Inferior parietal cortex (tissue), 1 donor: Measurements from ENCODE around the gene TBX4.
"Not testable (repeated sequence)": the region's sequence is repeated elsewhere in the genome, so short reads cannot be mapped to it uniquely, and the experiment has no call there.

ENCODE experiments used
- DNase-seq: peaks from one replicate; pipeline ENCODE4 v3.0.0-alpha.2; 2016; ENCODE audit errors: extremely low spot score

Gene TBX4

DNA sequence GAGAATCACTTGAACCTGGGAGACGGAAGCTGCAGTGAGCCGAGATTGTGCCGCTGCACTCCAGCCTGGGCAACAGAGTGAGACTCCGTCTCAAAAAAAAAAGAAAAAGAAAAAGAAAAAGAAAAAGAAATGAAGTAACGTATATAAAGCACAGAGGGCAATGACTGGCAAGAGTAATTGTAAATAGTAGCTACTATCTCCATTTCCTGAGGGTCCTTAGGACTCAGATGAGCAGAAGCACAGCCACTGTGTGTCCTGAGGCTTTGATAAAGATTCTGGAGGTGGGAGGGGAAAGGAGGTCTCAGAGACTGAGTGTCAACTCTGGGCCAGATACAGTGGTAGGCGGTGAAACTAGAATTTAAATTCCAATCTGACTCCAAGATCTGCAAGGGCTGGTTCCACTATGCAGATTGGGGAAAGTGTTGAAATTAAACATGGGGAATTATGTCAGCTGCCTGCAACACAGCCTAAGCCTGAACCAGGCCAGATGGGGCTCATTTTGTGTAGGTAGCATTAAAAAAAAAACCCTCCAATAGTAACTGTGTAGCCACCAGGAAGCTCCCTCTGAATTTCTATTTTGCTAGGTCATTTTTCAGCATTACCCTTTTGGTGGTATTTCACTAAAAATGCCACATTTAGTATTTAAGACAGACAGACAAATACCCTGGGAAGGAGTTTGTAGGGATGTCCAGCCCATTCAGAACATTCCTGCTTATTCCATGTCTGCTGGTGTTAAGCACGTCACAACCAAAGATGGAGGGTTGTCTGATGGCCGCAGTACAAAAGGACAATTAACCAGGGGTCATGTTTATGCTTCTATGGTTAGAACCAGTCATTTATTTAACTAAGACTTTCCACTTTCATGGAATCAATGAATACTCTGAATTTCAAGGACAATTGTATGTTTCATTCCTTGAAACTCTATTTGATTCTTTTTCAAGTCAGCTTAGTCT lies 46.1 kb downstream of the TBX4 start:
- no peak for DNase-seq

DNA sequence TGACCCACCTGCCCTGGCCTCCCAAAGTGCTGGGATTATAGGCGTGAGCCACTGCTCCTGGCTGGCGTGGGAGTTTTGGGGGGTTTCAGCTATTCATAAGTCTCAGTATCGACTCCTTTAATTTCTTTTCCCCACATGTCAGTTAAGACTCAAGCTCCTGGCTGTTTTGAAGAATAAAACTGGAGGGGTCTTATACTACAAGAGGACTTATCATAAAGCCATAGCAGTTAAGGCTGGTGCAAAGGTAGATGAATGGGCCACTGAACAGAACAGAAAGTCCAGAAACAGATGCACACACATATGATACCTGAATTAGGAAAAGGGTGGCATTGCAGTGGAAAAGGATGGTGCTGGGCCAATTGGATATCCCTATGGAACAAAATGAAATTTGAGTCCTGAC lies 47.4 kb downstream of the TBX4 start:
- no peak for DNase-seq

DNA sequence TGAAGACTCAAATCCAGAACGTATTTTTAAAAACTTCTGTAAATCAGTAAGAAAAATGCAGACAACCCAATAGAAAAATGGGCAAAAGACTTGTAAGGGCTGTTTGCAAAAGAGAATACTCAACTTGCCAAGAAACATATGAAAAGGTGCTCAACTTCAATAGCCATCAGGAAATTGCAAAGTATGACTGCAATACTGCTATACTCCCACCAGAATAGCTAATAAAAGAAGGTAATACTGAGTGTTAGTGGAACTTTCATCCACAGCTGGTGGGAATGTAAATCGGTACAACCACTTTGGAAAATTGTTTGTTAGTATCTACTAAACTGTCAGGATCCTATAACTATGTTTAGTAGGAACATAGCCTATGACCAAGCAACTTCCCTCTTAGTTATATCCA lies 48.1 kb downstream of the TBX4 start:
- DNase-seq, result no peak

DNA sequence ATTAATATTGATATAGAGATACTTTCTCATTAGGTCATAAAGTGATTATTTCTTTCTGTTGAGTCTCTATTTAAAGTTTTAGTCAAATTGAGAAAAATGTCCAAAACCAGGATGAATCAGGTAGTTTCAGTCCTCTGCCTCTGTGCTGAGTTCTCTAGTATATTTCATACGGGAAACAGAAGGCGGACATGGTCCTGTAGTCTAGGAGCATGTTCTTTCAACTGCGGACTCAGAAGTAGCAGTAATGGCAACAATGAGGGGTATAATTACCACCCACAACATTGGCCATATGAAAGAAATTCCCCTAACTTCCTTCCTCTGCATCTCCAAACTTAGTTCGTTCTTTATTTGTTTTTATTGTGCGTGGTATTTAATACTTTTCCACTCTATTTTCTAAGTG lies 50.1 kb downstream of the TBX4 start:
- no peak for DNase-seq

DNA sequence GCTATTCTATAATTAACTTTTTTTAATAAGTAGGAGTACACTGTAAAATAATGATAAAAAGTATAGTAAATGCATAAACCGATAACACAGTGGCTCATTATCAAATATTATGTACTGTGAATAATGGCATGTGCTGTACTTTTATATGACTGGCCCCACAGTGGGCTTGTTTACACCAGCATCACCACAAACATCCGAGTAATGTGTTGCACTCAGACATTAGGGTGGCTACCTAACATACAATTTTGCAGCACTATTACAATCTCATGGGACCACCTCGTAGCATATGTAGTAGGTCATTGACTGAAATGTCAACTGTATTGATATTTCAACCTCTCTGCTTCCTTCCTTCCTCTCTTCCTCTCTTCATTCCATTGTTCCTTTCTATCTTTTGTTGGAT lies 51.7 kb downstream of the TBX4 start:
- no peak for DNase-seq

DNA sequence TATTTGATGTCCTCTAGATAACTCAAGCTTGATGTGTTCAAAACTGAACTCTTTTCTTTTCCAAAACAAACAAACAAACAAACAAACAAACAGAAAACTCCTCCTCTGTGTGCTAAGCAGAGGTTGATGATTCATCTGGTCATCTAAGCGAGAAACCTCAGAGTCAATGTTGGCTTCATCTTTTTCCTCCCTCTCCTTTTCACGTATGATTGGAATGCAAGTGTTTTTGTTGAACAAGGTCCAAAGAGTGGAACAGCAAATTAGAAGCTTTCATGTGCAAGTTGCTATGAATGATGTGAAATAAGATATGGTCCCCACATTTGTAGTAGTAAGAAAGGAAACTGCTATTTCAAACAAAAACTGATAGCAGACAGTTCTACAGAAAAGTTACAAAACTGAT lies 52.5 kb downstream of the TBX4 start:
- no peak for DNase-seq

DNA sequence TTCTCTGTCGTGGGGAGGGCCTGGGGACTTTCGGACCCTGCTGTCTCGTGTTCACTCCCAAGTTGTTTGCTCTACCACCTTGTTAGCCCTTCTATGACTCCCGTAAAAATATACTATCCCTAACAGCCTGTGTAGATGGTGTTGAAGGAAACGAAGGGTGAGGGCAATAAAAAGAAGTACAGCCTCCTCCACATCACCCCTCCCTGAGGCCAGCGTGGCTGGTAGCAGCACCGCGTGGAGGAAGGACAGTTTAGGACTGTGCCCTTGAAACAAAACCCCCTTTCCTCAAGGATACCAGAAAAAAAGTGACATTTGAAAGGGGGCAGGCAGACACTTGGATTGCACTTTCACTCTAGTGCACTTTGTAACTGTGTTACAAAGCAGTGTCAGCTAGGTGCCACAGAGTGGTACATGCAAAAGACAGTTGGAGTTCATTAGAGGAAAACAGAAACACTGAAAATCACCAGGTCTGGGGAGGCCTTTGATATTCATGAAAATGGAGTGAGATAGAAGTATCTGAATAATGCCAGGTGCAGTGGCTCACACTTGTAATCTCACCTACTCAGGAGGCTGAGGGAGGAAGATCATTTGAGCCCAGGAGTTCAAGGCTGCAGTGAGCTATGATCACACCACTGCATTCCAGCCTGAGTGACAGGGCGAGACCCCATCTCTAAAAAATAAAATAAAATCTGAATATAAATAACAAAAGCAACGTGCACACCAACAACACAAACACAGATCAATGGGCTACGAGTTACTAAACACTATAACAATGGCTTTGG lies 53.8 kb downstream of the TBX4 start:
- DNase-seq, result no peak

DNA sequence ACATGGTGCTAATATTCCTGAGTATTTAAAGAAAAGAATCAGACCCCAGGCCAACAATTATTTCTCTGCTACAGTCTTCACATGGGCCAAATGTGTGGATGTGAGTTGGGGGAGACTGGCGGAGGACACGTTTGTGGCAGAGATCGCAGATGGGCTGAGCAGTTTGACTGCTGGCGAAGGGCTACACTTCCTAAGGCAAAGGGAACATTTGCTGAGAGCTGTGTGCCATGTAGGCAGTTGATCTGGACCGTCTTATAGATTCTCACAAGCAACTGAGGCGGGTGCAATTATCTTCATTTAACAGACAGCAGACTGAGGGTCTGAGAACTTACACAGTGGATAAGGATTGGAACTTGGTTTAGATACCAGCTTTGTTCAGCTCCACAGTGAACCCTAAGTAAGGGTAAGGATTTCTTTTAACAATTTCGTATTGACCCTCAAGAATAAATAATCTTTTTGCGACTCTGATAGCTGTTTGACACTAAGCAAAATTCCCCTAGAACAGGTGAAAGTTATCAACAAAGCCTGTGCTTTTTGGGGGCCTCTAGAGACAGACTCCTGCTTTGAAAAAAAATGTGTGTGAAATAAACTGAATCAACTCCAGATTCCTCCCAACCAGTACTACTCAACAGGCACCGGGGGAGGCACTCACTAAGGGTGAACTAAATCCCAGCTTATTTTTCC lies 55.3 kb downstream of the TBX4 start:
- DNase-seq, result no peak

DNA sequence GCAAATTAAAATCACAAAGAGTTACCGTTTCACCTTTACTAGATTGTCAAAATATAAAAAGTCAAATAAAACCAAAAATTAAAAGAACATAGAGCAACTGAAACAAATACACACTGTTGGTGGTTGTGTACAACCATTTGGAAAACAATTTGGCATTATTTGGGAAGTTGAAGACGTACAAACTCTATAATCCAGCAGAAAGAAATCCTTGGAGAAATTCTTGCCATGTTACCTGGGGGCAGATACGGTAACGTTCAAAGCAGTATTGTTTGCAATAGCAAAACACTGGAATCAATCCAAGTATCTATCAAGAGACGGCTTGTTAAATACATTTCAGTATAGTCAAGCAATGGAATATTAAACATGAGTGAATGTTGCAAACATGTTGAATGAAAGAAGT lies 56.7 kb downstream of the TBX4 start:
- no peak for DNase-seq

DNA sequence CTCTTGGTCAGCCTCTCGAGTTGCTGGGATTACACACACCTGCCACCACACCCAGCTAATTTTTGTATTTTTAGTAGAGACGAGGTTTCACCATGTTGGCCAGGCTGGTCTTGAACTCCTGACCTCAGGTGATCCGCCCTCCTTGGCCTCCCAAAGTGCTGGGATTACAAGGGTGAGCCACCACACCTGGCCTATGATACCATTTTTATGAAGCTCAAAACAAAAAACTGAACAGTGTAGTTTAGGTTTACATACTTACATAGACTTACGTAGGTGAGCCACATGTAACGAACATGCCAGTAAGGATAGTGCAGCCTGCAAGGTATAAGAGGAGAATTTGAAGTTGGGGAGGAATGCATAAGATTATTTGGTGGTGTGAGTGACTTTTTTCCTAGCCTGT lies 57.2 kb downstream of the TBX4 start:
- DNase-seq, result not testable (repeated sequence)

DNA sequence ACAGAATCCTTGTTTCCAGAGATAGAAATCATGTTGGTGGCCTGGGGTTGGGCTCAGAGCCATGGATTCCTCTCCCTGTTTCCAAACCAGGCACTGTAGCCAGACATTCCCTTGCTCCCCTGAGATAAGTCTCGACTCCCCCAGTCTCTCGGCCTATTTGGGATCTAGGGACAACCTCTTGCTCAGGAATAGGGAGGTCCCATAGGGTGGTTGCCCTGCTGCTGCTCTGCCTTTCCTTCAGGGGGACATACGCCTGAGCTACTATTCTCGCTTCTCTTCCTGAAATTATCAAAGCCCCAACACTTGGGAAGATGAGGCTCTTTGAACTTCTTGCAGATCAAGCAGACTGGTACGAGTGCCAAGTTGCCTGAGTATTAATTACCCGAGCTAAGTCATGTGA lies 58.0 kb downstream of the TBX4 start:
- no peak for DNase-seq

DNA sequence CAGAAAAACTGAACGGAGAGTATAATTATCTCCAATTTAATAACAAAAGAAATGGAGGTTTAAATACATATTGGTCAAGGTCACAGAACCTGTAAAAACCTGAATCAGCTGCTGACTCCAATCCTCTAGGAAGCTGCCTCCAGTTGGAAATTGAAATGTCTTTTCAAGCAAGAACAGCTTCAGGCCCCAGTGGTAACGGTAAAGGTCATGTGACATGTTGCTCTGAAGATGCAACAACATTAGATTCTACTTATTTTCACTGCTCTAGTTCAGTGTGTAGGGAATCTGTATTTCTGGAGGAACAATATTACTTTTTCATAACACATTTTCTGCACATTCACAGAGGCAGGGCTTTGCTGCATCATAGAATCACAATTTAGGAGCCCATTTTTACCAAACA lies 58.8 kb downstream of the TBX4 start:
- no peak for DNase-seq

DNA sequence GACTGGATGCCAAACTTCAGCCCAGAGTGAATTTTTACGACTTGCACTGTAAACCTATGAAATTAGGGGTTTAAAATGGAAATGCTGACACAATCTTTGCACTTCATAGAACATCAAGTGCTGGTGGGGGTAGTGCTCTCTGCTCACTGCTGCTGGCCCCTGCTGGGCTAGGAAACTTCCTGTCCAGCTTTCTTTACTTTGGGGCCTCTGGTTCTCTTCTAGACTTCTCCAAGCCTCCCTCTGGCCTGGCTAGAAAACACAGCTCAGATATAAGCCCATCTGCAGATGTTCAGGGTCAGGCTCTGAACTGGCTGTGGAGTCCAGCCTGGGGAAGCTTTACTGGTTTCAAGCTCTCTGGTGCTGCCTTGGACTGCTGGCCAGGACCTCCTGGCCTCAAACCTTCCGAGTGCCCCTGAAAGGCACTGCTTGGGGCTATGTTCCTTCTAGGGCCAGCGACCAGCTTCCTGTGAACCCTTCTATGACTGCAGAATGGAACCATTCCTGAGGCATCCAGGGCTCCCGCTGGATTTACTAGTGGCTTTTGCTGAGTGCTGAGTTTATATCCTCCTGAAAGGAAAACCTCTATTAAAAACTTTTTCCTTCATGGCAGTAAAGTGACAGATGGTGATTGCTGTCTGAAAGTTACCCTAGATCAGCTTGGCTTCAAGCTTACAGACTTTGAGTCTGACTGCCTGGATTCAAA lies 59.4 kb downstream of the TBX4 start:
- no peak for DNase-seq

DNA sequence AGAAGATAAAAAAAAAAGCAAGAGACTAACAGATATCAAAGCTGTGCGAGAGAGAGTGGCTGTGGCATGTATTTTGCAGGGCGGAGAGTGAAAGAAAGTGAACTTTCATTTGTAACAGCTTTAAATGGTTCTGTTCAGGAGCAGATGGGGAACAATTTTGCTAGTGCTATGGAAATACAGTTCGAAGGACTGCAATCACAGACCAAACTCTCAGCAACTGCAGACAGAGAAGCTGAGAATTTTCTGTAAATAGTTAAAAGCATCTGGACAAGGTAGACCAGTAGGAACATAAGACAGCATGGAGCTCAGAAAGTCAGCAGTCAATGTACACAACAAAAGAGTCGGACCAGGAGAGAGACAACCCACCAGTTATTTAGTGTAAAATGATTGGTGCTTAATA lies 62.3 kb downstream of the TBX4 start:
- DNase-seq, result no peak

DNA sequence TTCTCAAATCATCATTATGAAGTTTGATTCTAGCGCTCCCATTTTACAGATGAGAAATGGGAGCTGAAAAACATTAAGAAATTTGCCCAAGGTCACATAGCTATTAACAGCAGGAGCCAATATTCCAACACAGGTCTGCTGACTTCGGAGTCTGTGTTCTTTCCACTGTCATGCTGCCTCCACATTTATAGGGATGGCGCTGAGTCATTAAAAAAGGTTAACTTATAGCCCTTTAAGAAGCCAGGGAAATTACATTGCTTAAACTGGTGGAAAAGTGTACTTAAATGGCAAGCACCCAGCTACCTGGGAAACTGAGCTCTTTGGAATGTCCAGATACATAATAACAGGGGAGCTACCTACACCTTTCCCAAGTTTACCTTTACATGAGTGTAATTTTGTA lies 65.0 kb downstream of the TBX4 start:
- DNase-seq, result no peak

DNA sequence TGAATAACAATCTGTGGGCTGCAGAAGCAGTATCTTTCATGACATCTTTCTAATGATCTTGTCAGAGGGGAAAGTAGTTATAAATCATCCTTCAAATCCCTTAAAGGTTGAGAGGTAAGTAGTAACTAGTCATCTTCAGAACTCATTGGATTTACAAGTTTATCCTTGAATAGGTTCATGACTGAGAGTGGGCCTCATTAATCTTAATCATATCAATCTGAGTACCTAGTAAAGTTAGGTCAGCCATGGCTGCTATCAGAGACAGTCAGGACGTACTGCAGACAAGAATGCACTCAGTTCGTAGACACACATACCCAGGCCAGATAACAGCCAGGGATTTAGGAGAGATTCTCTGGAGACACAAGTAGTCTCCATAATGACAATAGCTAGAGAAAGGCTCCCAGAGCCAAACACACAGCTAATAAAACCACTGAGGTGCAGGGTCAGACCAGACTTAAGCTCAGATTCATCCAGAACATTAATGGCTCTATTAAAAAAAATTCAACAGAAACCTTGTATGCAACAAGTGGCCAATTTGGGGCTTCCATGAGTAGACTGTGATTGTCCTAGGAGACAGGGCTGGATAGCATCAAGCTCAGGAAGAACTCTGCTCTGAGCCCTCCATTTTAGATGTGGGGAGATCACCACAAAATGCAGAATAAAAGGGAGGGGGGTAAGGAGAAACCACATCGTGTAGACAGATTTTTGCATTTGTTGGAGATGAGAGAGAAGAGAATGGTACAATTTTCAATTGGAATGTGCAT lies 65.8 kb downstream of the TBX4 start:
- no peak for DNase-seq

DNA sequence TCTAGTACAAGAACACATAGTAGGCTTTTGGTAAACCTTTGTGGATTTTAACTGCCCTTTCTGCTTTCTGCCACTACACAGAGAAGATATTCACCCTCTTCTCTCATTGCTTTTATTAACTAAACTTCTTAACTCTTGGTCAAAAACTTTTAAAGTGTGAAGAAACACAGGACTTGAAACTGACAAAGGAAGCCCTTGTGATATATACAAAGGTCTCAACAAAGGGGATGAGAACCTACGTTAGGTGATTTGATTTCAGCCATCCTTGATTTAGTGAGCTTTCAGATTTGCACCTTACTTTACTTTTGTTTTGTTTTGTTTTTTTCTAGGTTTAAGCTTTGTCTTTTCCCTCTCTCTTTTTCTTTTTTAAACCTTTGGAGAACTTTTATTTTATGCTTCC lies 66.9 kb downstream of the TBX4 start:
- no peak for DNase-seq

DNA sequence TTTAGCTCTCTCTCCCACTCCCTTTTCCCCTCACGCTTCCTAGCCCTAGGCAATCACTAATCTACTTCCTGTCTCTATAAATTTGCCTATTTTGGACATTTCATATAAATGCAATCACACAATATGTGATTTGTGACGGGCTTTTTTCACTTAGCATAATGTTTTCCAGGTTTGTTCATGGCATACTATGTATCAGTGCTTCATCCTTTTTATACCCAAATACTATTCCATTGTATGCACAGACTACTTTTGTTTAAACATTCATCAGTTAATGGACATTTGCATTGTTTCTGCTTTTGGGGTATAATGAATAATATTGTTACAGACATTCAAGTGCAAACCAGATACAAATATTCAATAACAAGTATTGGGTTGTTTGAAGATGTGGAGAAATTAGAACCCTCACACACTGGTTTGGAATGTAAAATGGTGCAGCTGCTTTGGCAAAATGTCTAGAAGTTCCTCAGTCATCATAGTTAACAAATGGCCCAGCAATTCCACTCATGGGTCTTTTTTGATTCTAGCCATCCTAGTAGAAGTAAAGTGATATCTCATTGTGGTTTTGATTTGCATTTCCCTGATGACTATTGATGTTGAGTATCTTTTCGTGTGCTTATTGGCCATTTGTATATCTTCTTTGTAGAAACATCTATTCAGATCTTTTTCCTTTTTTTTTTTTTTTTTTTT lies 67.7 kb downstream of the TBX4 start:
- no peak for DNase-seq

DNA sequence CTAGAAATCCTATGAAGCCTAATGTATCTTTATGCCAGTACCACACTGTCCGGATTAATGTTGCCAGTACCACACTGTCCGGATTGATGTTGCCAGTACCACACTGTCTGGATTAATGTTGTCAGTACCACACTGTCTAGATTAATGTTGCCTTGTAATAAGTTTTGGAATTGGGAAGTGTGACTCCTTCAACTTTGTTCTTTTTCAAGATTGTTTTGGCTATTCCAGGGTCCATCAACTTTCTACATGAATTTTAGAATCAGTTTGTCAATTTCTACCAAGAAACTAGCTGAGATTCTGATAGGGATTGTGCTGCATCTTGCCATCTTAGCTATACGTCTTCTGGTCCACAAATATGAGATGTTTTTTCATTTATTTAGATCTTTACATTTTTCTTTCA lies 68.7 kb downstream of the TBX4 start:
- DNase-seq, result no peak

DNA sequence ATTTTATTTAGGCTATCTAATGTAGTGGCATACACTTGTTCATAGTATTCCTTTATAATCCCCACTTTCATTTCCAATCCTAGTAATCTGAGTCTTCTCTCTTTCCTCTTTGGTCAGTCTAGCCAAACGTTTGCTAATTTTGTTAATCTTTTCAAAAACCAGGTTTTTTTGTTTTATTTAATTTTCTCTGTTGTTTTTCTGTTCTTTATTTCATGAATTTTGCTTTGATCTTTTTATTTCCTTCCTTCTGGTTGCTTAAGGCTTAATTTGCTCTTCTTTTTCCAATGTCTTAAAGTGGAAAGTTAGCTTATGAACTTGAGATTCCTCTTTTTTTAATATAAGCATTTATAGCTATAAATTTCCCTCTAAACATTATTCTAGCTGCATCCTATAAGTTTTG lies 69.9 kb downstream of the TBX4 start:
- DNase-seq, result no peak

DNA sequence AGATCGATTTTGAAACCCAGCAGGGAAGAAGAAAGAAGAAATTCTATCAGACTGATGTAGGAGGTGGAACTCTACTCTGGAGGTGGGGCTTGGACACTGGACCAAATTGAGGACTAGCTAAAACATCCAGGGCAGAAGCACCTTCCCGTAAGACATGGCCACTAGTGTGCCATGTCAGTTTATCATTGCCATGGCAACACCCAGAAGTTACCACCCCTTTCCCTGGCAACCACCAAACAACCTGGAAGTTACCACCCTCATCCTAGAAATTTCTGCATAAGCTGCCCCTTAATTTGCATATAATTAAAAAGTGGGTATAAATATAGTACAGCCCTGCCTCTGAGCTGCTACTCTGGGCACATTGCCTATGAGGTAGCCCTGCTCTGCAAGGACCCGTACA lies 72.1 kb downstream of the TBX4 start:
- DNase-seq, result no peak
